Chondrocyte (in vitro differentiated cells): ENCODE results near the gene TESMIN. TPM values are rescaled to one million over a fixed set of nuclear protein-coding genes. Genes with fewer than 3 reads are reported as not detected.

Experiments
- DNase-seq: peaks from one replicate; pipeline ENCODE4 v3.0.0; 2021; ENCODE audit warnings: mixed read lengths, low spot score
- H3K27ac Mint-ChIP-seq: one replicate; pipeline ENCODE4 v1.8.0; 2021; ENCODE audit warnings: mild to moderate bottlenecking, moderate library complexity, mixed read lengths; ENCODE audit not compliant: unreplicated experiment
- H3K27me3 Mint-ChIP-seq: 2 replicates; pipeline ENCODE4 v1.8.0; 2021; ENCODE audit warnings: low read depth, mixed read lengths
- H3K36me3 Mint-ChIP-seq: 2 replicates; pipeline ENCODE4 v1.8.0; 2021; ENCODE audit warnings: low read depth, mixed read lengths
- H3K4me1 Mint-ChIP-seq: 2 replicates; pipeline ENCODE4 v1.8.0; 2021; ENCODE audit warnings: low read depth, mild to moderate bottlenecking, mixed read lengths
- H3K4me3 Mint-ChIP-seq: one replicate; pipeline ENCODE4 v1.8.0; 2021; ENCODE audit warnings: mild to moderate bottlenecking, moderate library complexity, mixed read lengths; ENCODE audit not compliant: unreplicated experiment
- H3K9me3 Mint-ChIP-seq: 2 replicates; pipeline ENCODE4 v1.8.0; 2021; ENCODE audit warnings: low read depth, mixed read lengths
- total RNA-seq: library from RNA; stranded (reverse); gene quantifications from 3 replicates; pipeline ENCODE4 v1.2.1, GENCODE V29; 2021
- TF ChIP-seq, protein P1 (sequence below): fragments of 200-600 bp; sonication (generic); IDR thresholded peaks from 2 replicates; pipeline ENCODE4 v1.5.0; 2021; ENCODE audit warnings: antibody characterized with exemption, mild to moderate bottlenecking, moderate library complexity

The TESMIN gene
- total RNA-seq, 1 donor from 2014 or later = 0.37 TPM

DNA sequence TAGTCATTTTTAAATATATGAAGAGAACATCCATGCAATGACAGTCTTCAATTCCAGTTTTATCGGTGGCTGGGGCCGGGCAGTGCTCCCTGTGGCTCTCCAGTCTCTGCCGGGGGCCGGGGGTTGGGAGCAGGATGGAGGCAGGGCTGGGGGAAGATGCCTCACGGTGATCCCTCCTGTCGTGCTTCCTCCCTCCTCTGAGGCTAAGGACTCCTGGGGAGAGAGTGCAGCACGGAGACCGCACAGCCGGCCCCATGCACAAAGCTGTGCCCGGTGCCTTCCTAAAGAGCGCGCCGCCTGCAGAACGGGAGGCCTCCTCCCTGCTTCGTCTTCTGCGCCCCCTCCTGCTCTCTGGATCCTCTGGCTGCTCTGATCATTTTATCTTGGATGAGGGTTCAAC lies 46.4 kb downstream of the TESMIN start:
- H3K36me3 Mint-ChIP-seq = no peaks in the 10 kb centered on the region
- no peak for DNase-seq
- no peak overlapping the region for H3K27ac Mint-ChIP-seq
- no peaks in the 10 kb centered on the region for H3K9me3 Mint-ChIP-seq
- peaks cover 43% of the 10 kb centered on the region for H3K27me3 Mint-ChIP-seq
- H3K4me1 Mint-ChIP-seq = no peaks in the 10 kb centered on the region
- H3K4me3 Mint-ChIP-seq = no peak overlapping the region
- TF ChIP-seq, protein P1, sequence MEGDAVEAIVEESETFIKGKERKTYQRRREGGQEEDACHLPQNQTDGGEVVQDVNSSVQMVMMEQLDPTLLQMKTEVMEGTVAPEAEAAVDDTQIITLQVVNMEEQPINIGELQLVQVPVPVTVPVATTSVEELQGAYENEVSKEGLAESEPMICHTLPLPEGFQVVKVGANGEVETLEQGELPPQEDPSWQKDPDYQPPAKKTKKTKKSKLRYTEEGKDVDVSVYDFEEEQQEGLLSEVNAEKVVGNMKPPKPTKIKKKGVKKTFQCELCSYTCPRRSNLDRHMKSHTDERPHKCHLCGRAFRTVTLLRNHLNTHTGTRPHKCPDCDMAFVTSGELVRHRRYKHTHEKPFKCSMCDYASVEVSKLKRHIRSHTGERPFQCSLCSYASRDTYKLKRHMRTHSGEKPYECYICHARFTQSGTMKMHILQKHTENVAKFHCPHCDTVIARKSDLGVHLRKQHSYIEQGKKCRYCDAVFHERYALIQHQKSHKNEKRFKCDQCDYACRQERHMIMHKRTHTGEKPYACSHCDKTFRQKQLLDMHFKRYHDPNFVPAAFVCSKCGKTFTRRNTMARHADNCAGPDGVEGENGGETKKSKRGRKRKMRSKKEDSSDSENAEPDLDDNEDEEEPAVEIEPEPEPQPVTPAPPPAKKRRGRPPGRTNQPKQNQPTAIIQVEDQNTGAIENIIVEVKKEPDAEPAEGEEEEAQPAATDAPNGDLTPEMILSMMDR = peak; percentile 24

DNA sequence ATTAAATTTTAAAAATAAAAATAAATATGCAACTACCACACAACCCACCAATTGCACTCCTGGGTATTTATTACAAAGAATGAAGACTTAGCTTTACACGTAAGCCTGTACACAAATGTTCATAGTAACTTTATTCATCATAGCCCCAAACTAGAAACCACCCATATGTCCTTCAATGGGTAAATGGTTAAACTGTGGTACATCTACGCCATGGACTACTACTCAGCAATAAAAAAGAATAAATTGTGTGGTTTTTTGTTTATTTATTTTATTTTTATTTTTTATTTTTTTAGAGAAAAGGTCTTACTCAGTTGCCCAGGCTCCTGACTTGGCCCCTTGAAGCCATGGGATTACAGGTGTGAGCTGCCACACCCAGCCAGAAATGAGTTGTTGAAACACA lies 52.3 kb downstream of the TESMIN start:
- no peaks in the 10 kb centered on the region for H3K4me1 Mint-ChIP-seq

DNA sequence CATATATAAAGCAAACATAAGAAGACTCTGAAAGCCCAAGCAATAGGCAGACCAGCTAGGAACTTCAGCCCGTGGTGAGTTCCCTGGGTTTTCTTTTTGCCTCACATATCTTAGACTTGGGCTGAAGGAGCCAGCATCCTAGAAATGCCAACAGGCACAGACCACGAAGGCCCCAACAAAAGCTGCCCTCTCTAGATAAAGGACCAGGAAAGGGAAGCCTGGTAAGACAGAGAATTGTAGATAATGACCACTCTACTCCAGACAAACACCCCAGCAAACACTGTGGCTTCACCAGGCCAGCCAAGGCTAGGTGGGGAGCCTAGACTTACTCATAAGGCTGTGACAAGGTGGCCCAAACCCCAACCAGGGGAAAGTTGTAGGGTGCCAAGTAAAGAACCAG lies 55.8 kb downstream of the TESMIN start:
- TF ChIP-seq, protein P1 = no peak
- Mint-ChIP-seq H3K36me3 (peaks cover 2% of the 10 kb centered on the region), H3K27ac (no peak overlapping the region), H3K9me3 (peaks cover 11% of the 10 kb centered on the region), H3K27me3 (peaks cover 45% of the 10 kb centered on the region), H3K4me3 (no peak overlapping the region), H3K4me1 (no peaks in the 10 kb centered on the region)
- no peak for DNase-seq

More for the DNA sequence above, 52.3 kb downstream of the TESMIN start:
- TF ChIP-seq, protein P1 = no peak
- no peak overlapping the region for H3K4me3 Mint-ChIP-seq
- DNase-seq = no peak
- H3K36me3 Mint-ChIP-seq = peaks cover 2% of the 10 kb centered on the region
- H3K27me3 Mint-ChIP-seq = peaks cover 49% of the 10 kb centered on the region
- peaks cover 11% of the 10 kb centered on the region for H3K9me3 Mint-ChIP-seq
- H3K27ac Mint-ChIP-seq = no peak overlapping the region

DNA sequence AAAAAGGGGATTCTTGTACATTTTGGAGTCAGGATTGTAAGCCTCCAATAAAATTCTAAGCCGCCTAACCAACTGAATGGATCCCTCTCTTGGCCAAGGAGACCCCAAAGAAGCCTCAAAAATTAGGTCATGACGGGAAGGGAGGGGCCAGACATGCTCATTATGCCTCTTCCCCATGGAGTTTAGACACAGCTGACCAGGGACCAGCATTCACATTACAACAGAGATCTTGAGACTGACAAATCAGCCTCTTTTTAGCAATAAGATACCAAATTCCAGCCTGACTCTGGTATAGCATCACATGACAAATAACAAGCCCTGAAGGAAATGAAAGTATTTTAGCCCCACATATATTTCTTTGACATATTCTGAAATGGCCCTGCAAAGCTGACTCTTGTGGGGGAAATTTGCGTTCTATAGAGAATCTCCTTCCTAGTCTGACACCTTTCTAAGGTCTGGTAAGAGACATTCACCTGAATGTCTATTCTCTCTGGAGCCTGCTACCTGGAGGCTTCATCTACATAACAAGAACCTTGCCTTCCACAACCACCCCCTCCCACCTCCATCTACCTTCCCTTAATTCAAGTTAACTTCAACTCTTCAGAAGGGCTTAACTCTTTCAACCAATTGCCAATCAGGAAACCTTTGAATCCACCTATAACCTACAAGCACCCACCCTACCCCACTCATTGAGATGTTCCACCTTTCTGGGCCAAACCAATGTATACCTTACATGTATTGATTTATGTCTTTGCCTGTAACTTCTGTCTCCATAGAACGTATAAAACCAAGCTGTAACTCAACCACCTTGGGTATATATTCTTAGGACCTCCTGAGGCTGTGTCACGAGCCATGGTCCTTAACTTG lies 56.7 kb downstream of the TESMIN start:
- TF ChIP-seq, protein P1 = no peak
- Mint-ChIP-seq H3K4me1 (no peaks in the 10 kb centered on the region), H3K27me3 (peaks cover 52% of the 10 kb centered on the region), H3K27ac (no peak overlapping the region), H3K4me3 (no peak overlapping the region), H3K36me3 (peaks cover 2% of the 10 kb centered on the region), H3K9me3 (peaks cover 10% of the 10 kb centered on the region)
- DNase-seq = no peak

DNA sequence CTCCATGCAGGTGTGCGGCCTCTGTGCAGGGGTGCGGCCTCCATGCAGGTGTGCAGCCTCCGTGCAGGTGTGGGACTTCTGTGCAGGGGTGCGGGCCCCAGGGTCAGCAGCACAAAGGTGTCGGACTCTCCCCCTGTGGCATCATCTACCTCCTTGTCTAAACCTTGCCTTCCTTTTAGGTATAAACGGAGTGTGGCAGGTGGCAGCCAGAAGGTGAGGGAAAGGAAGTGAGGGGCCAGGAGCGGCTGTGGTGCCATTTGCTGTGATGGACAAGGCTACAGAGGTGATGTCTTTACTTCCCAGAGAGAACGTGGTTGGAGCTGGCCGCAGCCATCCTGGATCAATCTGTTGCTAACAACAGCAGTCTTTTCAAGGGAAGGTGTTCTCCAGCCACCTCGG lies 57.8 kb downstream of the TESMIN start:
- TF ChIP-seq, protein P1 = no peak
- H3K36me3 Mint-ChIP-seq = peaks cover 4% of the 10 kb centered on the region
- peaks cover 63% of the 10 kb centered on the region for H3K27me3 Mint-ChIP-seq
- no peak for DNase-seq
- no peak overlapping the region for H3K4me3 Mint-ChIP-seq
- H3K9me3 Mint-ChIP-seq = peaks cover 9% of the 10 kb centered on the region
- no peak overlapping the region for H3K27ac Mint-ChIP-seq
- H3K4me1 Mint-ChIP-seq = no peaks in the 10 kb centered on the region
